Endothelial cell of umbilical vein (primary cell): ENCODE results near the gene NUP62.

Source experiments
- POLR2A ChIP-seq: IDR thresholded peaks from 2 replicates; pipeline ENCODE4 v1.6.1; 2012; ENCODE audit warnings: low read depth, mild to moderate bottlenecking, control low read depth, low read length
- TF ChIP-seq, protein P1 (sequence below), 2 donors: IDR thresholded peaks; 1 replicate in 1 of 2; 2 replicates in 1 of 2; pipeline ENCODE4 v1.5.1; 2011; ENCODE audit warnings: low read length in 2 of 2, mild to moderate bottlenecking in 2 of 2, moderate library complexity in 2 of 2, control low read depth in 1 of 2, inconsistent platforms in 1 of 2, low read depth in 1 of 2; ENCODE audit not compliant: insufficient read depth in 1 of 2; ENCODE audit errors: extremely low read depth in 1 of 2

DNA sequence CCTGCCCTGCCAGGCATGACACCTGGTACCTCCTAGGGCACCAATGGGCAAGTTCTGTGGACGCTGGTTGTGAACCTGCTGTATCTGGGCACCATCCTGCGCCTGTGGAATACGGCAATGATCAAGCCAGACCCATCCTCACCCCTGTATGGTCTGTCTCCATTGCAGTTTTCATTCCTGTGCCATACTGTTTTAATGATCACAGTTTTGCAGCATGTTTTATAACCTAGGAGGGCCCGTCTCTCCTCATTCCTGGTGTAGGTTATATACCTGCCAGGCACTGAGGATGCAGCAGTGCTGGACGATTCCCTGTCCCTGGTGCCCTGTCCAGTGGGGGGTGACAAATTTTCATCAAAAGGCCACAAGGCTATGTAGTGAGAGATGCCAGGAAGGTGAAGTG, 46.2 kb downstream of the NUP62 start:
- TF ChIP-seq, protein P1, sequence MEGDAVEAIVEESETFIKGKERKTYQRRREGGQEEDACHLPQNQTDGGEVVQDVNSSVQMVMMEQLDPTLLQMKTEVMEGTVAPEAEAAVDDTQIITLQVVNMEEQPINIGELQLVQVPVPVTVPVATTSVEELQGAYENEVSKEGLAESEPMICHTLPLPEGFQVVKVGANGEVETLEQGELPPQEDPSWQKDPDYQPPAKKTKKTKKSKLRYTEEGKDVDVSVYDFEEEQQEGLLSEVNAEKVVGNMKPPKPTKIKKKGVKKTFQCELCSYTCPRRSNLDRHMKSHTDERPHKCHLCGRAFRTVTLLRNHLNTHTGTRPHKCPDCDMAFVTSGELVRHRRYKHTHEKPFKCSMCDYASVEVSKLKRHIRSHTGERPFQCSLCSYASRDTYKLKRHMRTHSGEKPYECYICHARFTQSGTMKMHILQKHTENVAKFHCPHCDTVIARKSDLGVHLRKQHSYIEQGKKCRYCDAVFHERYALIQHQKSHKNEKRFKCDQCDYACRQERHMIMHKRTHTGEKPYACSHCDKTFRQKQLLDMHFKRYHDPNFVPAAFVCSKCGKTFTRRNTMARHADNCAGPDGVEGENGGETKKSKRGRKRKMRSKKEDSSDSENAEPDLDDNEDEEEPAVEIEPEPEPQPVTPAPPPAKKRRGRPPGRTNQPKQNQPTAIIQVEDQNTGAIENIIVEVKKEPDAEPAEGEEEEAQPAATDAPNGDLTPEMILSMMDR (IDR thresholded peaks at IDR 0.05; ENCODE audit: extremely low read depth in 1 of 2, insufficient read depth in 1 of 2, low read depth in 1 of 2, low read length in 2 of 2): no peak
- no peak for TF ChIP-seq POLR2A
